WERI-Rb-1 (cell line): ENCODE data around the gene RNMT.

Source experiments
- DNase-seq: peaks from one replicate; pipeline ENCODE4 v3.0.0-alpha.2; 2020
- H3K27ac ChIP-seq: fragments of 250-450 bp; sonication (Bioruptor Pico); 2 replicates; pipeline ENCODE4 v1.5.1; 2020; ENCODE audit warnings: mild to moderate bottlenecking, moderate library complexity
- H3K27me3 ChIP-seq: fragments of 250-450 bp; sonication (Bioruptor Pico); 2 replicates; pipeline ENCODE4 v1.5.1; 2021; ENCODE audit warnings: mild to moderate bottlenecking, low read depth, moderate library complexity; ENCODE audit not compliant: insufficient read depth, severe bottlenecking
- H3K36me3 ChIP-seq: fragments of 250-450 bp; sonication (Bioruptor Pico); 2 replicates; pipeline ENCODE4 v1.5.1; 2020; ENCODE audit warnings: mild to moderate bottlenecking, moderate library complexity
- H3K4me3 ChIP-seq: 2 replicates; pipeline ENCODE4 v1.5.1; 2011; ENCODE audit warnings: low read depth, mild to moderate bottlenecking, control low read depth, low read length
- H3K9me3 ChIP-seq: fragments of 250-450 bp; sonication (Bioruptor Pico); 2 replicates; pipeline ENCODE4 v1.5.1; 2021; ENCODE audit warnings: mild to moderate bottlenecking, moderate library complexity; ENCODE audit not compliant: severe bottlenecking
- CTCF ChIP-seq: IDR thresholded peaks from 2 replicates; pipeline ENCODE4 v1.5.1; 2011; ENCODE audit warnings: low read depth, mild to moderate bottlenecking, control low read depth, inconsistent platforms, low read length

RNMT gene

GRCh38 chr18:13809531-13810255 lies 83.2 kb downstream of the RNMT start:
- Histone ChIP-seq H3K27ac (no peak overlapping the region), H3K9me3 (no peaks in the 10 kb centered on the region), H3K4me3 (no peak overlapping the region), H3K36me3 (no peaks in the 10 kb centered on the region), H3K27me3 (peaks cover 93% of the 10 kb centered on the region)
- no peak for TF ChIP-seq CTCF
- DNase-seq, result no peak

DNA sequence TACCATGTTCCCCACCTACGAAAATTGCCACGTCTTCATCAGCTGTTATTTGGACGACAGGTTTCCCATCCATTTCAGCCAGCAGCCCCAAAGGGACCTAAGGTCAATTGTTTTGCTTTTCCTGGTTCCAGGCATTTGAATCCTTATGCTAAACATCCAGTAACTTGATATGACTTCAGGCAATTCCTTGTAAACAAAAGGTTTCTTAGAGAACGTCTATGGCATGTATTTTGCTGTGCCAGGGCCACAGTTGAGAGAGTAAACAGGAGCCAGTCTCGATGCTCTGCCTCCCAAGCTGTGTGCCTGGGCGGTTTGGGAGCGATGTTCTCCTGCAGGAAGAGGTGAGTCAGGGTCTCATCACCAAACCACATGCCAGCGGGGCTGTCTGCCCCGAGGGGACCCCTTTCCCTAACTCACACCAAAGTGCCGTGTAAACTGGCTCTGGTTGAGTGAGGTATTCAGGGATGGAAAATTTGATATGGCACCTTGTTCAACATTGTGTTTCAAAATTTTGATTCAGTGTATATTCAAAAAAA lies 84.5 kb downstream of the RNMT start:
- DNase-seq, result no peak
- no peaks in the 10 kb centered on the region for H3K36me3 ChIP-seq
- H3K27ac ChIP-seq, result no peak overlapping the region
- H3K4me3 ChIP-seq, result no peak overlapping the region
- no peaks in the 10 kb centered on the region for H3K9me3 ChIP-seq
- no peak for TF ChIP-seq CTCF
- H3K27me3 ChIP-seq, result peaks cover 94% of the 10 kb centered on the region

- peak; percentile 35; the same call in 1 of the 2 replicates for TF ChIP-seq CTCF
- Histone ChIP-seq H3K9me3 (no peaks in the 10 kb centered on the region), H3K27ac (no peak overlapping the region), H3K27me3 (peaks cover 97% of the 10 kb centered on the region), H3K36me3 (no peaks in the 10 kb centered on the region), H3K4me3 (no peak overlapping the region)
- DNase-seq, result no peak
Observed at GRCh38 chr18:13811993-13812392, 85.5 kb downstream of the RNMT start.

DNA sequence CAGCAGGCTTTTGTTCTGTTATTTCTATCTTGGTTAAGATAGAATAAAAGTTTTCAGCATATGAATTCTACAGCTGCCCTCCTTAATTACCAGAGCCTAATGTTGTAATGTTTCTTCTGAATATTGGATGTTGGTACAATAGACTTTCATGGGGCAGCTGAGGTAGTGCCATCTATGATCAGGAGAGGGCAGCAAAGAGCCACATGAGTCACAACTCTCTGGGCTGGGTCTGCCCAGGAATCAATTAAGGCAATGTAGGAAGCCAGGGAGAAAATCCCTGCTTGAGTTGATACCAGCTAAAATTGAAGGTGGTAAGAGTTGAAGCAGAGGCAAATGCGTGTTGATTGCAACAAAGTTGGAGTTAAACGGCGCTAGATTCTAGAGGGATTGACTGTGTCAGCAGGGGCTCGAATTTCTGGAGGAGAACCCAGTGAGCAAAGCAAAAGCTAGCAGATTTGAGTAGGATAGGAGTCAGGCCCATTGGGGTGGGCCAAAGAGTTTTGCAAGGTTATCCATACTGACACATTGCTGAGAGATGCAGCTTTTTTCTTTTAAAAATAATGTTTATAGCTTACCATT lies 86.9 kb downstream of the RNMT start:
- H3K36me3 ChIP-seq, result no peaks in the 10 kb centered on the region
- no peak overlapping the region for H3K4me3 ChIP-seq
- H3K27me3 ChIP-seq, result peaks cover 97% of the 10 kb centered on the region
- TF ChIP-seq CTCF, result peak; percentile 76
- H3K27ac ChIP-seq, result no peak overlapping the region
- H3K9me3 ChIP-seq, result no peaks in the 10 kb centered on the region
- peak; percentile 67 for DNase-seq
